Brain microvascular endothelial cell (primary cell): ENCODE results near the gene DIS3L2.

Experiments used
- DNase-seq: peaks from one replicate; pipeline ENCODE4 v3.0.0-alpha.2; 2020
- H3K27ac ChIP-seq: fragments of 250-450 bp; sonication (Bioruptor Pico); 2 replicates; pipeline ENCODE4 v1.5.1; 2020; ENCODE audit warnings: mild to moderate bottlenecking, moderate library complexity
- H3K27me3 ChIP-seq: fragments of 250-450 bp; sonication (Bioruptor Pico); replicated peaks from 2 replicates; pipeline ENCODE4 v1.5.1; 2020; ENCODE audit warnings: mild to moderate bottlenecking
- H3K36me3 ChIP-seq: fragments of 250-450 bp; sonication (Bioruptor Pico); replicated peaks from 2 replicates; pipeline ENCODE4 v1.5.1; 2020; ENCODE audit warnings: mild to moderate bottlenecking
- H3K4me3 ChIP-seq: 2 replicates; pipeline ENCODE4 v1.5.1; 2011; ENCODE audit warnings: low read depth, mild to moderate bottlenecking, control low read depth, low read length, moderate library complexity
- CTCF ChIP-seq: IDR thresholded peaks from 2 replicates; pipeline ENCODE4 v1.5.1; 2011; ENCODE audit warnings: low read depth, mild to moderate bottlenecking, moderate library complexity, low read length, control low read depth, inconsistent platforms; ENCODE audit errors: missing control alignments
- in situ Hi-C: cut with HindIII; loops from 2 replicates; pipeline ENCODE4 v1.10.0; 2017; ENCODE audit warnings: low sequenced_read_pairs, low pct_ligation_motif_present

DIS3L2 gene

DNA sequence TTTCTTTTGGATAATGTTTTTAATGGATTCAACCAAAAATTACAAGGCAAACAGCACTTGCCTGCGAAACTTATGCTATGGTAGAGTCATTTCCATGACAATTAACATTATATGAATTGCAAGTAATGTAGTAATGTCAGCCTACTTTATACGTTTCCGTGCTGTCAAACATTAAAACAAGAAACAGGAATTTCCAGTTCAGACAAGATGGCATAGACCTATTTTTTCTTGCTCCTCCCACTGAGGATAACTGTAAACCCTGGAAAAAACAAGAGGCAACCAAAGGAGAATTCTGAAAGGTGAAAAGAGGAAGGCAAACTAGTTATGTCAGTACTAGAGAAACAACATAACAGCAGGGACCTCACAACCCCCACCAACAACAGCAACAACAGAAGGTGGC lies 170.7 kb downstream of the DIS3L2 start:
- DNase-seq: no peak
- TF ChIP-seq CTCF: no peak
- H3K4me3 ChIP-seq: no peak overlapping the region
- in situ Hi-C loops: no loop called here
- H3K27me3 ChIP-seq: no peaks in the 10 kb centered on the region
- H3K36me3 ChIP-seq: no peaks in the 10 kb centered on the region
- no peak overlapping the region for H3K27ac ChIP-seq

DNA sequence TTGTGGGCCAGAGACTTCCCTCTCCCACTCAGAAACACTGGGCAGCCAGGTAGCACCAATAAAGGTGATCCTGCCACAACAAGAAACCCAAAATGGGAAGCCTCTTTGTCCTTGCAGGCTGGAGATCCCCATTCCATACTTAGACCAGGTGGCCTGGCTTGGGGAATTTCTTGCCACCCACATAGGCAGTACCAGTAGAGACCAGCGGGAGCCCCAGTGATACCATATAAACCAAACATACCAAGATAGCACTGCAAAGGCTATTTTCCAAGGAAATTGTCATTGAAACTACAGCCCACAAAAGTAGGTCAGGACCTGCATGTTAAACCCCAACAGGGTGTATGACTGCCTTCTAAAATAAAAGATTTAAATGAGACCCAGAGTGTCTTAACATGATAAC lies 171.6 kb downstream of the DIS3L2 start:
- in situ Hi-C loops: no loop called here
- Histone ChIP-seq H3K4me3 (no peak overlapping the region), H3K27ac (no peak overlapping the region), H3K36me3 (no peaks in the 10 kb centered on the region), H3K27me3 (no peaks in the 10 kb centered on the region)
- no peak for DNase-seq
- peak; percentile 51 for TF ChIP-seq CTCF

DNA sequence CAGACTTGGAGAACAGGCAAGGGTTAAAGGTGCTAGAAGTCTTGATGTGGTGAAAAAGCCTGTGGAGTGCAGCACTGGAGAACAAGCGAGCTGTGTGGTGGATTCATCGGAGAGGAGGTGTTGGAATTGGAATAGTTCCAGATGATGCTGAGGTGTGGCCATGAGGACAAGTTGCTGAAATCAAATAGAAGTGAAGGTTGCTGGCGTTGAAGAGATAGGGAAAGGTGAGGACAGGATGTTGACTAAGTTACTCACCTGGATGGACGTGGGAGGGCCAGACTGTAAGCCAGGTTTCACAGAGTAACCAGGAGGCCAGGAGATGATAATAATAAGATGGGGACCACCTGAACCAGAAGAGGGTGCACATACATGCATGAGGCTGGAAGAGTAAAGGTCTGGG lies 173.4 kb downstream of the DIS3L2 start:
- no peaks in the 10 kb centered on the region for H3K36me3 ChIP-seq
- no peak for TF ChIP-seq CTCF
- in situ Hi-C loops: no loop called here
- H3K4me3 ChIP-seq: no peak overlapping the region
- no peak overlapping the region for H3K27ac ChIP-seq
- DNase-seq: no peak
- H3K27me3 ChIP-seq: no peaks in the 10 kb centered on the region

- Histone ChIP-seq H3K4me3 (no peak overlapping the region), H3K27ac (no peak overlapping the region), H3K27me3 (no peaks in the 10 kb centered on the region), H3K36me3 (no peaks in the 10 kb centered on the region)
- in situ Hi-C loops: no loop called here
- DNase-seq: no peak
- TF ChIP-seq CTCF: no peak
Observed at GRCh38 chr2:232137356-232138147, 176.0 kb downstream of the DIS3L2 start.

GRCh38 chr2:232138441-232138840 lies 176.9 kb downstream of the DIS3L2 start:
- Histone ChIP-seq H3K27ac (no peak overlapping the region), H3K36me3 (no peaks in the 10 kb centered on the region), H3K27me3 (no peaks in the 10 kb centered on the region), H3K4me3 (no peak overlapping the region)
- DNase-seq: no peak
- in situ Hi-C loops: no loop called here
- no peak for TF ChIP-seq CTCF

DNA sequence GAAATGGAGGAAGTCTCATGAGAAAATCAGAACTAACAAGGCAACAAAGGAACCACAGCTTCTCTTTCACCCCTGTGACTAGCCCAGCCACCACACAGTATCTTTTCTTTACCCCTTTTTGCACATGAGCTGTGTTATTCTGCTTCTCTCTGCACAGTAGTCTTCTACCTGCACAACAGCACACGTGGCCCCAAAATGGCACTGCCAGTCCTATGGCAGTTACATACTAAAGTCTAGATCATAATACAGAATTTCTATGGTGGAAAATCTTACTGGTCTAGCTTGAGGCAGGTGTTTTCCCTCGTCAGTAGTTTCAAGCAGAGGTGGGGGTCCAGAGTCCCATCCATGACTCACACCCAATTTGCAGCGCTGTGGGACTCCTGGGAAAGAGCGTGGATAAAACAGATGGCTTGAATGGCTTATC lies 177.7 kb downstream of the DIS3L2 start:
- TF ChIP-seq CTCF: no peak
- no peak for DNase-seq
- no peaks in the 10 kb centered on the region for H3K27me3 ChIP-seq
- H3K4me3 ChIP-seq: no peak overlapping the region
- no peaks in the 10 kb centered on the region for H3K36me3 ChIP-seq
- H3K27ac ChIP-seq: no peak overlapping the region
- in situ Hi-C loops: no loop called here
